Astrocyte (in vitro differentiated cells and primary cell): ENCODE data around the gene MMD.

Experiments used
- EZH2 ChIP-seq: IDR thresholded peaks from 2 replicates; pipeline ENCODE4 v1.6.1; 2012; ENCODE audit warnings: mild to moderate bottlenecking, low read length, inconsistent platforms; ENCODE audit not compliant: insufficient read depth
- TF ChIP-seq, protein P1 (sequence below): IDR thresholded peaks from 2 replicates; pipeline ENCODE4 v1.5.1; 2011; ENCODE audit warnings: low read depth, mild to moderate bottlenecking, inconsistent platforms, low read length, moderate library complexity; ENCODE audit not compliant: insufficient read depth

DNA sequence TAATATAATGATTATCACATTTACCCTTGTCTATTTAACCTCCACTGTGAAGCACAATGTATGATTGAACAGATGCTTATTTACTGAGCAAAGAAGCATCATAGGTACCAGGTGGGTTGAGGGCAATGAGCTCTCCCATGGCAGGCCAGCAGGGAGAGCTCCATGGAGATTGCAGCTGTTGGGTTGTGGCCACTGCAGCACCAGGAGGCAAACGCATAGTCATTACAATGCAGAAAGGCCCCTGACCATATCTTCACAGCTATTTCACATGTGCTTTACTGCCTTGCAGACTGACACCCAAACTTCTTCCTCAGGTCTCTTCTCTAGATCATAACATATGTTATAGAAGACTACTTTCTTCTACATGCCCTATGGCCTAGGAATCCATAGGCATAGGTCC lies 75.0 kb downstream of the MMD start:
- TF ChIP-seq, protein P1, sequence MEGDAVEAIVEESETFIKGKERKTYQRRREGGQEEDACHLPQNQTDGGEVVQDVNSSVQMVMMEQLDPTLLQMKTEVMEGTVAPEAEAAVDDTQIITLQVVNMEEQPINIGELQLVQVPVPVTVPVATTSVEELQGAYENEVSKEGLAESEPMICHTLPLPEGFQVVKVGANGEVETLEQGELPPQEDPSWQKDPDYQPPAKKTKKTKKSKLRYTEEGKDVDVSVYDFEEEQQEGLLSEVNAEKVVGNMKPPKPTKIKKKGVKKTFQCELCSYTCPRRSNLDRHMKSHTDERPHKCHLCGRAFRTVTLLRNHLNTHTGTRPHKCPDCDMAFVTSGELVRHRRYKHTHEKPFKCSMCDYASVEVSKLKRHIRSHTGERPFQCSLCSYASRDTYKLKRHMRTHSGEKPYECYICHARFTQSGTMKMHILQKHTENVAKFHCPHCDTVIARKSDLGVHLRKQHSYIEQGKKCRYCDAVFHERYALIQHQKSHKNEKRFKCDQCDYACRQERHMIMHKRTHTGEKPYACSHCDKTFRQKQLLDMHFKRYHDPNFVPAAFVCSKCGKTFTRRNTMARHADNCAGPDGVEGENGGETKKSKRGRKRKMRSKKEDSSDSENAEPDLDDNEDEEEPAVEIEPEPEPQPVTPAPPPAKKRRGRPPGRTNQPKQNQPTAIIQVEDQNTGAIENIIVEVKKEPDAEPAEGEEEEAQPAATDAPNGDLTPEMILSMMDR, result no peak
- no peak for TF ChIP-seq EZH2
